Spleen (tissue), 7 donors: ENCODE data around the gene IQGAP2.

Experiments
- CTCF ChIP-seq, 11 experiments: fragments of 200-600 bp in 7 of 11; fragments of 450-650 bp in 4 of 11; sonication (generic) in 4 of 11; IDR thresholded peaks in 8 of 11; conservative IDR thresholded peaks in 3 of 11; 1 replicate in 7 of 11; 2 replicates in 4 of 11; pipeline versions ENCODE4 v1.4.0 to v1.8.0; 2016 to 2021; ENCODE audit warnings: antibody characterized with exemption in 11 of 11, inconsistent platforms in 4 of 11, mild to moderate bottlenecking in 1 of 11
- POLR2A ChIP-seq, 3 donors: fragments of 450-650 bp; IDR thresholded peaks; one replicate each; pipeline ENCODE4 v1.5.1; 2017; ENCODE audit warnings: antibody characterized with exemption in 3 of 3, mild to moderate bottlenecking in 1 of 3
- POLR2AphosphoS5 ChIP-seq, 3 donors: sonication (generic); formaldehyde crosslinking; IDR thresholded peaks; one replicate each; pipeline ENCODE4 v1.5.1; 2017; ENCODE audit warnings: antibody characterized with exemption in 3 of 3
- donor health status: DM: no; HTN: no; CAD: no; lungs with moderate emphysema.
- donor health status: DM: no; HTN: no; CAD: no.
- donor health status: DM: no; HTN: no; CAD: no.

- TF ChIP-seq CTCF (IDR thresholded peaks at IDR 0.05 in 8 of 11, conservative IDR thresholded peaks at IDR 0.05 in 3 of 11) (no peak), POLR2A (IDR thresholded peaks at IDR 0.05) (no peak), POLR2AphosphoS5 (IDR thresholded peaks at IDR 0.05) (no peak)
Measured at GRCh38 chr5:76586531-76586930, 183.4 kb downstream of the IQGAP2 start.
